HL-60/S4 (cell line): ENCODE measurements around the gene TPI1.
"Not testable (repeated sequence)": the region's sequence is repeated elsewhere in the genome, so short reads cannot be mapped to it uniquely, and the experiment has no call there.

Experiments
- in situ Hi-C: fragments of 300-500 bp; cut with MboI; formaldehyde crosslinking; loops from 2 replicates; pipeline ENCODE4 v1.14.3; 2022; ENCODE audit warnings: low sequenced_read_pairs

TPI1 gene

DNA sequence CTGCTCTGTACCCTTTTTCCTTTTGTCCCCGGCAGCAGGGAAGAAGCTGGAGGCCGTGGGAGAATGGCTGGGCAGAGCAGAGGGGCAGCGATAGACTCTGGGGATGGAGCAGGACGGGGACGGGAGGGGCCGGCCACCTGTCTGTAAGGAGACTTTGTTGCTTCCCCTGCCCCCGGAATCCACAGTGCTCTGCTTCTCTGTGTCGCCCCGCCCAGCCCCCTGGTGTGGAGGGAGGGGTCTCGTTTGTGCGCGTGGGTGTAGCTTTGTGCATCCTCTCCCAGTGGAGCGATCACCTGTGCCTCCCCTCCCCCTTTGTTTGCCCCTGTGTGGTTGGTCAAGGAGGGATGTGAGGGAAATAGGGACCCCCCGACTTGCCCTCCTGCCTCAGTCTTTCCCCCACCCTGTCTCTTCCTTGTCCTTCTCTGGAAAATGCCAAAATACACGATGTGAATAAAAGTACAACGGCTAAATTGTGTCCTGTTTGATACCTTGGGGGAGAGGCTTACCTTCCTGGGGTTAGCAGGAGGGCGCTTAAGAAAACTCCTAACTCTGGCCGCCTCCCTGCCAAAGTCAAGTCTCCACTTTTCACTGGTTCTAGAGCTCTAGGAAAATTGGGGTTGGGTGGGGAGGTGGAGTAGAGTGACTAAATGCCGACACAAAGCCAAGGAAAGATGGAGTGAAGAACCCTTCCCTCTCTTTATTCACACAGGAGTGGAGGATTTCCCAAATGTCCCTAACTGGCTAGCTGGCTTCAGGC is 990 bp upstream of the TPI1 start:
- in situ Hi-C loops = no loop called here

DNA sequence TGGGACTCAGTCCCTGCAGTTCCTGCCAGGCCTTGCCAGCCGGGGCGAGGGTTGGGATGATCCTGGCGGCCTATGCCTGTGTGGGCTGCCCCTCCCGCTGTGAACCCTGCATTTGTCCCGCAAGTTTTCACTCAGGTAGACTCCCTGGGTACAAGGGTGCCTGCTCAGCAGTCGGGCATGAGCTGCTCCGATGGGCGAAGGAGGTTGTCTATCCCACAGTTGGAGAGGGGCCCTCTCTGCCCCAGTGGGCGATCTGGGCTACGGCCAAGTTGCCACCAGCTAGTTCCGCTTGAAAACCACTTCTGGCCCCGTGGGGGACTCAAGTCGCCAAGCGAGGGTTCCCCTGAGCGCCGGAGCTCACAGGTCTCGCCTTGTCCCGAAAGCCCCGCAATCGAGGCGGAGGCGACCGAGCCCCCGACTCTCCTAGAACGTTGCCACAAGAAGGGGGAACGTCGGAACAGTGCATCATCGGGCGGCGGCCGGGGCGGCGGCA is 365 bp upstream of the TPI1 start:
- in situ Hi-C loops = no loop called here

DNA sequence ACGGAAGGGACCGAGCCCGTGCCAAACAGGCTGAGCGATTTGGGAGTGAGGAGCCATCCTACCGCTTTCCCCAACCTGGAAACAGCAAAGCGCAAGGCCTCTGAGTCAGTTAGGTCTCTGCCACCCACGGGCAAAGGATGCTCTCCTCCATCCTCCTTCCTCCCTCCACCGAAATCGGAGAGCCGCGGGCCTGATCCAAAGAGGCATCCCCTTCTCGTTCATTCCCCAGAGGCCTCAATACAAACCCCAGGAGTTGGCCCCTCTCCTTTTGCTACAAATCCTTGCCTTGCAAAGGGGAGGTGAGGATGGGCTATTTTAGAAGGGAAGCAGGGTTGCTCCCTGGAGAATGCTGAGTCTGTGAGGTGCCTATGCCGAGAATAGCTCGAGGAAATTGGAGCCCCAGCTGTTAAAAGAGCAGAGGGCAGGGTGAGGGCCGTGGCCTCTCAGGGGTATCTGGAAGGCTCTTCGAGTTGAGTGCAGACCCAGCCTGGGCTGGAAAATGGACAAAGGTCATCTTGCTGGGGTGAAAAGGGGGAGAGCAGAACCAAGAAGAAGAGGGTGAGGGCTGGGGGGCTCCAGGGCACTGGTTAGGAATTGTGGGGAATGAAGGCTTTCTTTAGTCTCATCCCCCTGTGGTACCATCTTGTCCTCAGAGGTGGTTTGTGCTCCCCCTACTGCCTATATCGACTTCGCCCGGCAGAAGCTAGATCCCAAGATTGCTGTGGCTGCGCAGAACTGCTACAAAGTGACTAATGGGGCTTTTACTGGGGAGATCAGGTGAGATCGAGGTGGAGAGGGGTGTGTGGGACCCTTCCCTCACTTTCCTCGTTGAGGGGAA is 1.1 kb downstream of the TPI1 start:
- in situ Hi-C loops = no loop called here

DNA sequence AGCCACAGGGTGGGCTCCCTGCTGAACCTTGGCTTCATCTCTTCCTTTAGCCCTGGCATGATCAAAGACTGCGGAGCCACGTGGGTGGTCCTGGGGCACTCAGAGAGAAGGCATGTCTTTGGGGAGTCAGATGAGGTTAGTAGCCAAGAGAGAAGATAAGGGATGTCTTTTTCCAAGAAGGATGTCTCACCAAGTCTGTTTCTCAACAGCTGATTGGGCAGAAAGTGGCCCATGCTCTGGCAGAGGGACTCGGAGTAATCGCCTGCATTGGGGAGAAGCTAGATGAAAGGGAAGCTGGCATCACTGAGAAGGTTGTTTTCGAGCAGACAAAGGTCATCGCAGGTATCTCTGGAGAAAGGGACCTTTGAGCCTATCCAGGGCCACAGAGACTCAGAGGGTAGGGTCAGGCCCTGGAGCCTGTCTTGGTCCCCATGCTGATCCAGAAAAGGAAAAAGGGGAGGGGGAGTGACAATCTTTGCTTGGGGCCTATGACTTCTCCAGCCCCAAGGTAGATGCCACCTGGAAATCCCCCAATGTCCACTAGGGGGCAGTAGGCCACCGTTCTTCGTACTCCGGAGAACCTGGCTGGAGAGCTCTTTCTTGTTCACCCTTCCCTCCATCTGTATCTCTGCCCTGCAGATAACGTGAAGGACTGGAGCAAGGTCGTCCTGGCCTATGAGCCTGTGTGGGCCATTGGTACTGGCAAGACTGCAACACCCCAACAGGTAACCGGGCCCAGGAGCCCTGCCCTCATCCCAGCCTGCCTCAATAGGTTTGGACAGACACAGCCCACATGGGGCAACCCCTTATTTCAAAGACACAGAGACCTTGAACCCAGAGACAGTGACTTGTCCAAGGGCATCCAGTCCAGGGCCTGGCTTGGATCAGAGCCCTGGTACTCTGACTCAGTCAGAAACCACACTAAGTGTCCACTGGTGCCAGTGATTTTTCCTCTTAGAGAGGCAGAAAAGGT is 2.0 kb downstream of the TPI1 start:
- in situ Hi-C loops = no loop called here

DNA sequence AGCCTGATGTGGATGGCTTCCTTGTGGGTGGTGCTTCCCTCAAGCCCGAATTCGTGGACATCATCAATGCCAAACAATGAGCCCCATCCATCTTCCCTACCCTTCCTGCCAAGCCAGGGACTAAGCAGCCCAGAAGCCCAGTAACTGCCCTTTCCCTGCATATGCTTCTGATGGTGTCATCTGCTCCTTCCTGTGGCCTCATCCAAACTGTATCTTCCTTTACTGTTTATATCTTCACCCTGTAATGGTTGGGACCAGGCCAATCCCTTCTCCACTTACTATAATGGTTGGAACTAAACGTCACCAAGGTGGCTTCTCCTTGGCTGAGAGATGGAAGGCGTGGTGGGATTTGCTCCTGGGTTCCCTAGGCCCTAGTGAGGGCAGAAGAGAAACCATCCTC is 3.0 kb downstream of the TPI1 start:
- in situ Hi-C loops = not testable (repeated sequence)

DNA sequence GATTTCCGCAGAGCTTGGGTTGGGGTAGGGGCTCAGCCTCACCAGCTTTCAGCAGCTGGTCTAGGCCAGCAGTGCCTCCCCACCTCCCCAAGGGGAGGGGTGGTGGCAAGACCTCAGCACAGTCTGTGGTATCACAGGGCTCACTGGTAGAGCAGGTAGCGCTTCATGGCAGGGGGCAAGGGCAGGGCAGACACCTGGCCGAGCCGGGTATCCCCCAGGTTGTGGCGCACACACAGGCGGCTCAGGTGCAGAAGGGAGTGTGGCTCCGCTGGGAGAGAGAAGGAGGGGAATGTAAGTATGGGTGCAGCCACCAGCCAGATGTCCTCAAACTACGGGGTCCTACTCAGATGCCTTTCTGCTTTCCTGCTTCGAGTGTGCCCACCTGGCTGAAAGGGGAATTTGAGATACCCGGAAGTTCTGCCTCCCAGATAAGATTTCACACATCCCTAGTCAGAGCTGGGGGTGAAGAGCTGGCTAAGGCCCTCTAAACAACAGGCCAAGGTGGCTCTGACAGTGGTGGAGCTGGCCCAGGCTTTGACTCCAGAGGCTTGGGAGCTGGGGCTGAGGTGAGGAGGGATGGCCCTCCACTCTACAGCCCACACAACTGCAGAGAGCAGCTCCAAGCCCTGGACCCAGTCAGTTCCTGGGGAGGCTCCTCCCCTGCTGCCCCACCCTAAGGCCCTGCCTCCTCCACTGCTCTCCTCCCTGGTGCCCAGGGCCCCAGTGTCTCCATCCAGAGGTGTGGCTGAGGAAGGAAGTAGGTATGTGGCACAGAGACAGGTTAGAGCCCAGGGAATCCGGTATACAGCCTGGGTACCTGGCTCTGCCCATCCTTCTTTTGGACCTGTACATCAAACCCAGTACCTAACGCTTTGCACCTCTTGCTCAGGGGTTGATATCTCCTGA is 4.0 kb downstream of the TPI1 start:
- in situ Hi-C loops = no loop called here

DNA sequence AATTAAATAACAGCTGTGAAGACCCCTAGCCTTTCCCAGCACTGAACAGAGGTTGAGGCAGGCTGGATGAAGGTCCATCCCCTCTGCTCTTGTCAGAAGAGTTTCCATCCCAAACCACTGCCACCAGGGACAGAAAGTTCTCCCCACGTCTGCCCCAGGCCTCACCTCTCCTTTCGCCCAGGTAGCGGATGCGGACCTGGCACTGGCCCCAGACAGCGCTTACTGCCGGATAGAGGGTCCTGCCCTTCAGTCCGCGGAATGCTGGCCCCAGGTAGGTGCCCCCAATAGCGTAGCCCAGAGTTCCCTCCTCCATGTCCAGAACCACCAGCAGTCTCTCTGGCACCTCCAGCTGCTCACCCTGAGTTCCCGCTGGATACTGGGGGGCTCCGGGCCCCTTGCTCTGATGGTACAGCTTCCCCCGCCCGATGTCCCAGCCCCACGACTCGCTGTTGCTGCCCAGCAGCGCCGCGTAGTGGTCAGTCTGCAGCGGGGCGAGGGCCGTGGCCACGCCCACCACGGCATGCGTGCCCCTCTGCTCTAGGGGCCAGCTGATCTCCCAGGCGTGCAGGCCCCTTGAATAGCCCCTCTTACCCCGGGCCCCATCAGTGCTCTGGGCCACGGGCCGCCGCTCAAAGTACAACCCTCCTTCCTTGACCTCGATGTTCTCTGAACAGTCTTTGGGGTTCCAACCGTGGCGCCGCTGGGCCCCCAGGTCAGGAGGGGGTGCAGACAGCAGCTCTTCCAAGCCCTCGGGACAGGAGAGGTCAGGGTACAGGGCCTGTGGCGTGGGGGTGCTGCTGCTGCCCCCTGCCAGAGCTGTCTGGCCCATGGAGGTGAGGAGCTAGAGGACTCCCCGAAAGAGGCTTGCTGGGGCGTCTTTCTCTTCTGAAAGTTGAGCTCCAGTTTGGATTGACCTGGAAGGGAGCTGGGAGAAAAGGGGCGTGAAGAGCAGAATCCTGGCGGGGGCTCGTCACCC is 5.0 kb downstream of the TPI1 start:
- in situ Hi-C loops = no loop called here

DNA sequence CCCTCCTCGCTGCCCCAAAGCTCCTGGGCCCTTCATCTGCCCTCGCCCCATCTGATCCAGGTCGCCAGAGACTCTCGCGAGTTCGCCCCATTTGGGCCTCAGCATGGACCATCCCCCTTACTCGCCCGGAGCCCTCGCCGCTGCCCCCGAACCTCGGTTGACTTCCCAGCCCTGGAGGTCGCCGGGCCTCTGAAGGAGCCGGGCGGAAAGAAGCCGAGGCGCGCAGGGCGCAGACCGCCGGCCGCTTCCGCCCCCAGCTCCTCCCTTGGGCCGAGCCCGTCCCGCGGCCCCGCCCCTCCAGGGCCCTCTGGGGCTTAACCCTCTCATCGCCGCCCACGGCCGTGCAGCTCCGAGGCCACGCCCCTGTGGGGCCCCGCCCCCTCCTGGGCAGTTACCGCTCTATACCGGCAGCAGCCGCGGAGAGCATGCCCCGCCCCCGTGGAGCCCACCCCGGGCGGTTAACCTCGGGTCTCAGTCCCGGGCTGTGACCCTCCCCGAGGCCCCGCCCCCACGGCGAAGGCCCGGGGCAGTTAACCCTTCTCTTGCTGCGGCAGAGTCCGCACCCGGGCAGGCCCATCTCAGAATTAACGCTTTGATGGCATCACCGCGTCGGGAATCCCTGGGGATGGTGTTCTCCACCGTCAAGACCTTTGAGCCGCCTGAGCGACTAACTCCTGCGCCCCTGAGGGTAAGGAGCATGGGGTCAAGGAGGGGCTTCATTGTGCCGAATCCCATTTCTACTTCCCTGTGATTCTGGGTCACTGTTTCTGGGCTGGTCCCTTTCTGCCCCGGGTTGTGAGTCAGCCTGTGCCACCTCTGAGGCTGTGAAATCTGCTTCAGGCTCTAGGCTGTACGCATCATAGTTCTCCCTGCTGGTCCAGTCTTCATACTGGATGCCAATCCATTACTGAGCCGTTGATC is 6.0 kb downstream of the TPI1 start, which contains the start of gene SPSB2:
Gene SPSB2, minus strand, starts transcription at position 210 of the 921 bp plus-strand sequence. CDS start 402 bp downstream, outside the sequence.
- in situ Hi-C loops = no loop called here

DNA sequence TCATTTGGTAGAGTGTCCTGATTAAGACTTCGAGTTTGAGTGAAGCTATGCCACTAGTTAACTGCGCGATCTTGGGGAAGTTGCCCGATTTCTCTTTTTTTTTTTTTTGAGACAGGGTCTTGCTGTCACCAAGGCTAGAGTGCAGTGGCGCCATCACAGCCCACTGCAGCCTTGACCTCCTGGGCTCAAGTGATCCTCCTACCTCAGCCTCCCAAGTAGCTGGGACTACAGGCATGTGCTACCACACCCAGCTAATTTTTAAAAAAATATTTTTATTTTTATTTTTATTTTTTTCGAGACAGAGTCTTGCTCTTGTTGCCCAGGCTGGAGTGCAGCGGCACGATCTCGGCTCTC is 6.7 kb downstream of the TPI1 start:
- in situ Hi-C loops = not testable (repeated sequence)

DNA sequence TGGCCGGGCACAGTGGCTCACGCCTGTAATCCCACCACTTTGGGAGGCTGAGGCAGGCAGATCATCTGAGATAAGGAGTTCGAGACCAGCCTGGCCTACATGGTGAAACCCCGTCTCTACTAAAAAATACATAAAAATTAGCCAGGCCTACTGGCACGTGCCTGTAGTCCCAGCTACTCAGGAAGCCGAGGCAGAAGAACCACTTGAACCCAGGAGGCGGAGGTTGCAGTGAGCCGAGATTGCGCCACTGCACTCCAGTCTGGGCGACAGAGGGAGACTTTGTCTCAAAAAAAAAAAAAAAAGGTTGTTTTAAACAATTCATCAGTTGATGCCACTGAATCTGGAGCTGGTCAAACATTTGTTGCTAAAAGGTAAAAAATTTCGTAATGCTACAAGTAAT is 12.5 kb downstream of the TPI1 start:
- in situ Hi-C loops = not testable (repeated sequence)

DNA sequence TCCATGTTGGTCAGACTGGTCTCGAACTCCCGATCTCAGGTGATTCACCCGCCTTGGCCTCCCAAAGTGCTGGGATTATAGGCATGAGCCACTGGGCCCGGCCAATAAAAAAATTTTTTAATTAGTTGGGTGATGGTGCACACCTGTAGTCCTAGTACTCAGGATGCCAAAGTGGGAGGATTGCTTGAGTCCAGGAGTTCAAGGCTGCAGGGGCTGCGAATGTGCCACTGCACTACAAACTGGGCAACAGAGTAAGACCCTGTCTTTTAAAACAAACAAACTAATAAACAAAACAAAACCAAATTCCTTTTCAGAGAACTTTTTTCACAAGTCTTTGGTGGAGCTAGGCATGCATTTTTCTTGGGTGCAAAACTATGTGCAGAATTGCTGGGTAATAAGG is 15.9 kb downstream of the TPI1 start:
- in situ Hi-C loops = no loop called here

DNA sequence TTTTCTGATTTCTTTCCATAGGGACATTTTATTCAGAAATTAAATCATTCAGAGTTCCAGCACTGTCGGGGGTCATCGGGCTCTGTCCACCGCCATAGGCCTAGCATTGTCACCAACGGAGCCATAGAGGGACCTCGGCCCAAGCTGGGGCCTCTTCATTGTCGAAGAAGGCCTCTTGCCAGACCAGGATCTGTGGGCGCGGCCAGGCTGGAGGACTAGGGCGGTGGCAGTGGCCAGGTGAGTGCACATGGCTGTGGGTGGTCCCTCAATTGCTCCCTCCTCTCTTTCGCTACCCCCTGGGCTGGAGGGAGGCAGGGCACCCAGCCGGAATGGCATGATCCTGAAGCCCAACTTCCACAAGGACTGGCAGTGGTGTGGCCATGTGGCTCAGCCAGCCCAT is 16.4 kb downstream of the TPI1 start:
- in situ Hi-C loops = no loop called here

DNA sequence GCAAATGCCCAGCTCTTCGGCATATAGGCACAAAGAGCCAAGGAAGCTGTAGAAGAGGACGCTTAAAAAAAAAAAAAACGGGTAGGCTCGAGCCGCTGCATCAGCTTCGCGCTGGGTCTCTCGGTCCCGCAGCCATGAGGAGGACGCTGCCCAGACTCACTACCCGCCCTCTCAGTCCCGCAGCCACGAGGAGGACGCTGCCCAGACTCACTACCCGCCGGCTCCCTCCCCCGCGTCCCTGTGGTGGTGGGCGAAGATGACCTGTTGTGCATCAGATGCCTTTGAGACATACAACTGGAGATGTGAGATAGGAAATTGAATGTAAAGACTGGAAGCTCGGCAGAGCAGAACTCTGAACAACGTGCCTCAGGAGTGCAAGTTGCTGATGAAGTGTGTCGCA is 17.2 kb downstream of the TPI1 start:
- in situ Hi-C loops = no loop called here

DNA sequence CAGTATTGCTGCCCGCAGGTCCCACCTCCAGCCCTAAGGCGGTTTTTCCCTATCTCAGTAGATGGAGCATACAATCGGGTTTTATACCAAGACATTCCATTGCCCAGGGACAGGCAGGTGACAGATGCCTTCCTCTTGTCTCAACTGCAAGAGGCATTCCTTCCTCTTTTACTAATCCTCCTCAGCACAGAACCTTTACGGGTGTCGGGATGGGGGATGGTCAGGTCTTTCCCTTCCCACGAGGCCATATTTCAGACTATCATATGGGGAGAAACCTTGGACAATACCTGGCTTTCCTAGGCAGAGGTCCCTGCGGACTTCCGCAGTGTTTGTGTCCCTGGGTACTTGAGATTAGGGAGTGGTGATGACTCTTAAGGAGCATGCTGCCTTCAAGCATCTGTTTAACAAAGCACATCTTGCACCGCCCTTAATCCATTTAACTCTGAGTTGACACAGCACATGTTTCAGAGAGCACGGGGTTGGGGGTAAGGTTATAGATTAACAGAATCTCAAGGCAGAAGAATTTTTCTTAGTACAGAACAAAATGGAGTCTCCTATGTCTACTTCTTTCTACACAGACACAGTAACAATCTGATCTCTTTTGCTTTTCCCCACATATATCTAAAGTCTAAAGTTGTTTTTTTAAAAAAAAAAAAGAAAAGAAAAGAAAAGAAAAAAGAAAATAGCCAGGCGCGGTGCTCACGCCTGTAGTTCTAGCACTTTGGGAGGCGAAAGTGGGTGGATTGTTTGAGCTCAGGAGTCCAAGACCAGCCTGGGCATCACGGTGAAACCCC is 19.1 kb downstream of the TPI1 start:
- in situ Hi-C loops = not testable (repeated sequence)

DNA sequence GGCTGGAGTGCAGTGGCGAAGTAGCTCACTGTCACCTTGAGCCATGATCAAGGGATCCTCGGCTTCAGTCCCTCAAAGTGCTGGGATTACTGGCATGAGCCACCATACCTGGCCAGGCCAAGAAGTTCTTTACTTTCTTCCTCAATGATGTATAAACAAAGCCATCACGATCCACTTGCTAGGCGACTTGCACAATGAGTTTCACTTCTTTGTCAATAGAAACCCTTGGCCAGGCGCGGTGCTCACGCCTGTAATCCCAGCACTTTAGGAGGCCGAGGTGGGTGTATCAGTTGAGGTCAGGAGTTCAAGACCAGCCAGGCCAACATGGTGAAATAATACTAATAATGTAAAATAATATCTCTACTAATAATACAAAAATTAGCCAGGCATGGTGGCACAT is 20.1 kb downstream of the TPI1 start:
- in situ Hi-C loops = no loop called here

DNA sequence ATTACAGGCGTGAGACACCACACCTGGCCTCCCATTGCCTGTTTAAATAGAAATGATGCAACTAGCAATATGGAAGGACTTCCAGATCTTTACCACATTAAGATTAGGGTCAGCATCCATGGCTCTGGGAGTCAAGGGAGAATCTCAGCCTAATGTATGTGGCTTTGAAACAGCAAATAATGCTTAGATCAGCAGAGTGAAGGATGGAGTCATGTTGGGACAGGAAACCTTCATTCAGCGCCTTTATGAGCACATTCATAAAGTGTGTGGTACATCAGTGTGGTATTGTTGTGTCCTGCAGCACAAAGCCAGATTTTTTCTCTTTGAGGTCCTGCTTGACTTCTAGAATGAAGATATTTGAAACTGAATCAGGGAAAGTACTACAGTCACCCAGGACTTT is 21.0 kb downstream of the TPI1 start:
- in situ Hi-C loops = no loop called here

DNA sequence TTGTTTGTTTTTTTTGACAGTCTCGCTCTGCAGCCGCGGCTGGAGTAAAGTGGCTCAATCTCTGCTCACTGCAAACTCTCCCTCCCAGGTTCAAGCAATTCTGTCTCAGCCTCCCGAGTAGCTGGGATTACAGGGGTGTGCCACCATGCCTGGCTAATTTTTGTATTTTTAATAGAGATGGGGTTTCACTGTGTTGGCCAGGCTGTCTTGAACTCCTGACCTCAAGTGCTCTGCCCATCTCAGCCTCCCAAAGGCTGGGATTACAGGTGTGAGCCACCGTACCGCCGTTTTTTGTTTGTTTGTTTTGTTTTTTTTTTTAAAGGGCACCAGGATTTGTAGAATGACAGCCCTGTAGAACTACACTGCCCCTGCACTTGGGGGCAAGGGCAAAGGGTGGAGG is 21.5 kb downstream of the TPI1 start:
- in situ Hi-C loops = not testable (repeated sequence)
